Stimulated activated CD4-positive, alpha-beta T cell treated with anti-CD3 and anti-CD28 coated beads, Interleukin-15, amount 100 ng/mL, for 48 hours (primary cell): ENCODE measurements around the gene FGF2.
"Not testable (repeated sequence)": the region's sequence is repeated elsewhere in the genome, so short reads cannot be mapped to it uniquely, and the experiment has no call there.

Experiments used
- DNase-seq, 2 donors: peaks; one replicate each; pipeline ENCODE4 v3.0.0-alpha.2; 2020; ENCODE audit warnings: low read depth in 2 of 2

FGF2 gene

DNA sequence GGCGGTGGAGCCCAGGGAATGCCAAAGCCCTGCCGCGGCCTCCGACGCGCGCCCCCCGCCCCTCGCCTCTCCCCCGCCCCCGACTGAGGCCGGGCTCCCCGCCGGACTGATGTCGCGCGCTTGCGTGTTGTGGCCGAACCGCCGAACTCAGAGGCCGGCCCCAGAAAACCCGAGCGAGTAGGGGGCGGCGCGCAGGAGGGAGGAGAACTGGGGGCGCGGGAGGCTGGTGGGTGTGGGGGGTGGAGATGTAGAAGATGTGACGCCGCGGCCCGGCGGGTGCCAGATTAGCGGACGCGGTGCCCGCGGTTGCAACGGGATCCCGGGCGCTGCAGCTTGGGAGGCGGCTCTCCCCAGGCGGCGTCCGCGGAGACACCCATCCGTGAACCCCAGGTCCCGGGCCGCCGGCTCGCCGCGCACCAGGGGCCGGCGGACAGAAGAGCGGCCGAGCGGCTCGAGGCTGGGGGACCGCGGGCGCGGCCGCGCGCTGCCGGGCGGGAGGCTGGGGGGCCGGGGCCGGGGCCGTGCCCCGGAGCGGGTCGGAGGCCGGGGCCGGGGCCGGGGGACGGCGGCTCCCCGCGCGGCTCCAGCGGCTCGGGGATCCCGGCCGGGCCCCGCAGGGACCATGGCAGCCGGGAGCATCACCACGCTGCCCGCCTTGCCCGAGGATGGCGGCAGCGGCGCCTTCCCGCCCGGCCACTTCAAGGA is at the start of gene FGF2:
Gene FGF2 (plus strand): TSS at position 279 of the 705 bp plus-strand sequence. CDS start 344 bp downstream, at position 623.
- DNase-seq: no peak

DNA sequence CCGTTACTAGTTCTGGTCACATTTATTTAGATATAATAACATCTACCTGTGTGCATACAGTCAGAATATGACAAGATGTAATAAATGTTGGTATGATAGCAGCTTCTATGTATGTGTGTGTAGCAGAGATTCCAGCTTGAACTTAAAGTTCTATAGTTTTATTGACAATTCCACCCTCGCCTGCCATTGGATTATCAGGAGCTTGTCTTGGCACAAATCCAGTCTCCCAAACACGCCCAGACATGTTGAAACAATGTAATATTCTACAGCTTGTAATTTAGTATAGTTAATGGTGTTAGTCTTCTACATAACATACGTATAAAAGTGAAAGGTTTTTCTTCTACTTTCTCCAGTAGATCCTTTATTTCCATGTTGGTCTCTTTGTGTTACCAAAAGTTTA is 49.7 kb upstream of the FGF2 start:
- DNase-seq: no peak

DNA sequence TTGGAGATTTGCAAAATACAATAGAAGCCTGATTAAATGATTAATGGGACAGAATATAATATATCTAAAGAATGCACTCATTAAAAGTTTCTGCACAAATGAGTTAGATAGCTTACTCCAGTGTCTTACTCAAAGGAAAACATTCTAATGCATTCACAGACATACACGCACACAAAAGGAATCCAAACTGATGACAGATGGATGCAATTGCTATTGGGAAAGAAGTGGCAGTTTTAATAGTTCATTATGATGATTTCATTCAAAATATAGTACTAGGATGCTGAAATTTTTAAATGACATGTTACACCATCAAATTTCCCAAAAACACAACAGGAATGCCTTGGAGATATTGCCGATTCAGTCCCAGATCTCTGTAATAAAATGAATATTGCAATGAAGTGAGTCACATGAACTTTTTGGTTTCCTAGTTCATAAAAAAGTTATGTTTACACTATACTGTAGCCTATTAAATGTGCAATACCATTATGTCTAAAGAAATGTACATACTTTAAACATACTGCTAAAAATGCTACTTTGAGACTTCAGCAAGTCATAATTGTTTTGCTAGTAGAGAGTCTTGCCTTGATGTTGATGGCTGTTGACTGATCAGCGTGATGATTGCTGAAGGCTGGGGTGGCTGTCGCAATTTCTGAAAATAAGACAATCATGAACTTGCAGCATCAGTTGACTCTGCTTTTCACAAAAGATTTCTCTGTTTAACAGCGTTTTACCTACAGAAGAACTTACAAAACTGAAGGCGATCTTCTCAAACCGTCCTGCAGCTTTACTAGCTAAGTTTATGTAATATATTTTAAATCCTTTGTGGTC is 48.6 kb upstream of the FGF2 start:
- no peak for DNase-seq

DNA sequence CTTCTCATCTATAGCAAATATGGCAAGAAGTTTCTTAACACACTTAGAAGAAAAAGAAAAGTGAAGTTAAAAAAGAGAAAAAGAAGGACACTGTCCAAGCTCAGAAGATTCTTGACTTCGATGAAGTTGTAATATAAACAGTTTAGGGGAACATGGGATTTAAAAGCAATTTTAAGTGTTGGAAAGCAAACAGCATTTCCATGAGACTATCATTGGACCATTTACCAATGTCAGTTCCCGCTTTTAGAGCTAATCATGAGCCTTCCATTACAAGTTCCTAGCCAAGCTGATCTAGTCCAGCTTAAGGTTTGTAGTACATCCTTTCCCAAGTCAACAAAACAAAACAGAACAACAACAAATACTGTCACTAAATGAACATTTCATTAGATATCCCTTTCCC is 45.1 kb upstream of the FGF2 start:
- no peak for DNase-seq

DNA sequence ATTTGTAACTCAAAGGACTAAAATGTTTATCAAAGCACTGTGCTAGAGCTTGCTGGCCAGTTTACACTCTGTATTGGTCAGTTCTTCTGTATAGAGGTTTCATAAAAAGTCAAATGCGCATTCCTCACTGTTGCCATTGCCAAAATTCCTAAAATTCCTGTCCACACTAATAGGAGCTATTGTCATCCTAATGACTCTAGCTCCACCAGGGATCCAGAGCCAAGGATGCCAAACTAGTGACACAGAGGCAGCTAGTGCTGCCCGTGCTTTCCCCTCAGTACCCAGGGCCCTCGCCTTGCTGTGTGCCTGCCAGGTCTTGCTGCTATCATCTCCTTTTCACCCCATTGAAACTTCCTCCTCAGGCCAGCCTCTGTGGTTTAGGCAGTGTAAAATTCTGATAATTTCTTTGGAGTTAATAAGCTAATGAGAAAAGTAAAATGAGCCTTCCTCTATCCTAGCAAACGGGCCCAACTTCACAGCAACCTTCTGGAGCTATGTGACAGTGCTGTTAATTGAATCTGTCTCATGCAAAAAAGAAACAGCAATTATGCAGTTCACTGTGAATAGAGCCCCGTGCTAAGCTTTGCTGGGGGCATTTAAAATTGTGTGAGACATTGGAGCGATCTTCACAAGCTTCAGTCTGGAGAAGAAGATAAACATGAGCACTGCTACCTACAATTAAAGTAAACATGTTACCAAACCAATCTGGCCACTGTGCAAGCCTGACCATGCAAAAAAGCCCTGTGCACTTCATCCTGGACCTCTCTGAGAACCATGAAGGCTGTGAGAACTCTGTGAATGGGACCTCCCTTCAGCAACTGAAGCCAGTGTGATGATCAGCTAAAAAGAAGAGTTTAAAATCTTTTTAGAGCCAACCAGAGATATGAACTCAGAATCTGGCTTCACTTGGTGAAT is 43.1 kb upstream of the FGF2 start:
- no peak for DNase-seq

DNA sequence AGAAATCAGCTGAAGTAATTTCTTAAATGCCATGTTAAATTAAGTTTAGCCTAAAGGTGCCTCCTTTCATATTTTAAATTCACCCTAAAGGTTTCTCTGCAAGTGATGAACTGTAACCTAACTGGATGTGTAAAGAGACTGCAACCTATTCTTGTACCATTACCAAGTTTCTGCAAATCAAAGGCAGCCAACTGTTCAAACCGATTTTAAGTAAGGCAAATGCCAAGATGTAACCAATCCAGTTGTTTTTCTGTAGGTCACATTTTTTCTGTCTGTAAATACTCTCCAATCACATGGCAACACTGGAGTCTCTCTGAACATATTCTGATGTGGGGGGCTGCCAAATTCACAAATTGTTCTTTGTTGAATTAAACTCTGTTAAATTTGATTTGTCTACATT is 42.4 kb upstream of the FGF2 start:
- no peak for DNase-seq

DNA sequence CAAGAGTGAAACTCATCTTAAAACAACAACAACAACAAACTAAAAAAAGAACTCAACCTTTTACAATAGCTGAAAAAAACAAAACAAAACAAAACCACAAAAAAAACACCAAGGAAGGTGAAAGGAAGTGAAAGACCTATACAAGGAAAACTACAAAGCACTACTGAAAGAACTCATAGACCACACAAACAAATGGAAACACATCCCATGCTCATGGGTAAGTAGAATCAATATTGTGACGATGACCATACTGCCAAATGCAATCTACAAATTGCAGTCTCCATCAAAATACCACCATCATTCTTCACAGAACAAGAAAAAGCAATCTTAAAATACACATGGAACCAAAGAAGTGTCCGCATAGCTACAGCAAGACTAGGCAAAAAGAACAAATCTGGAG is 41.5 kb upstream of the FGF2 start:
- DNase-seq: no peak

DNA sequence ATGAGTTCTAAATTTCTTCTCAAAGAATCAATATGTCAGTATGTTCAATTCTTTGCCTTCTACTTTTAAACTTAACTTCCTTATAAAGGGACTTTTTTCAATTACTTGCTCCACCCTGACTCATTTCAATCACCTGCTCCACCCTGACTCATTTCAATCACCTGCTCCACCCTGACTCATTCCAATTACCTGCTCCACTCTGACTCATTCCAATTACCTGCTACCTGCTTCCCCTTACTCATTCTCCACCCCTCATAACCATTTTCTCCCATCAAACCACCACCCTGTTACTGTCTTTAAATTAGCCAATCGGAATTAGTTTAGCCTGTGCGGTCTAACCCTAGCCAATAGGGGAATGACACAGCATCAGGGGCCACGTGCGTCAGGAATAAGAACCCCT is 40.3 kb upstream of the FGF2 start:
- peak in 1 of 2 donors; percentile 4 for DNase-seq

DNA sequence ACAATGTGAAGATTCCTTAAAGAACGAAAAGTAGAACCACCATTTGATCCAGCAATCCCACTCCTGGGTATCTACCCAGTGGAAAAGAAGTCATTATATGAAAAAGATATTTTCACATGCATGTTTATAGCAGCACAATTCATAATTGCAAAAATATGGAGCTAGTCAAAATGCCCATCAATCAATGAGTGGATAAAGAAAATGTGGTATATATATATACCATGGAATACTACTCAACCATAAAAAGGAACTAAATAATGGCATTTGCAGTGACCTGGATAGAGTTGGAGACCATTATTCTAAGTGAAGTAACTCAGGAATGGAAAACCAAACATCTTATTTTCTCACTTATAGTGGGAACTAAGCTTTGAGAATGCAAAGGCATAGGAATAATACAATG is 39.7 kb upstream of the FGF2 start:
- not testable (repeated sequence) for DNase-seq

DNA sequence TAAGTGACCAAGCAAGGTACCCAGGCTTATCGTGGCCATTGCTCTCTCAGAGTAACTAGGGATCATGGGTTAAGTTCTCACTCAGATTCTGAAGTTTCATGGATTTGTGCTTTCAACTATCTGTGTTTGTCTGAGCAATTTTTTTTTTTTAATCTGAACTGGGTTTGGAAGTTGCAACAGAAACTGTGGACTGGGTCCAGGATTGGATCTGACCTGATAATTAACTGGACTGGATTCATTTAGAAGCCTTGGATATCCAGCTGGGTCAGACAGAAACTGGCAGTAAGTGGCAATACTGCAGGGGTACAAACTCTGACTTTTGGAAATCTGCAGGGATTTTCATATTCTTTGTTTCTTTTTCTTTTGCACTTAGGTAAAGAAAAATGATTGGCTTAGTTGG is 38.7 kb upstream of the FGF2 start:
- DNase-seq: no peak

DNA sequence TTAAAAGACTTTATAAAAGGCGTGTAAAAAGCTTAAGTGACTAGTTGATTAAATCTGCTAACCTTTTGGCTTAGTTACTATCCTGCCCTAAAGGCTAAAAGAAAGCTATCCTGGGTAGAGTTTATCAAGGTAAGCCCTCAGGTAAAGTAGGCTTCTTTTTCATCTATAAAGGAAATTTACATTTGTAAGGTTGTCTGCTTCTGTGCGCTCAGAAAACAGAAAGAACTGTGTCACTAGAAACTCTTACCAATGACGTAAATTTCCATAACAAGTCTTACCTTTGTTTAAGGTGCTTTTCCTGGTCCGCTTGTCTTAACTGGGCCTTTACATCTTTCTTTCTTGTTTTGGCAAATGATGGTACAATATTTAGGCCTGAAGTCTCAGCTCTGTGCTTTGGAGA is 37.7 kb upstream of the FGF2 start:
- no peak for DNase-seq

DNA sequence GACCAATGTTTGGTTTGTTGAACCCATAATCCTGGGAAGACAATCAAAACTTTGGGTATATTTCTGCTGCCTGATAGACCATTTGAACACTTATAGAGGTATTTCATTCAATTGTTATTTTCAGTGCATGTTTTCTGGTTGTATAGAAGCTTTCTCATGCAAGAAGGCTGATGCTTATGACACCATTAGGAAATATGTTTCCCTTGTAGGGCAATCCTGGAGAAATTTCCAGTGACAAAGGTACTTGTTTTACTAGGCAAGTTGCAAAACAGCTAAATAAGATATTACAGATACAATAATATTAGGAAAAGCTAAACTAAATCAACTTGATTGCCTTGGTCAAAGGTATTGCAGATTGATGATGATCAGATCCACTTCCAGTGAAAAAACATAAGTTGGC is 32.8 kb upstream of the FGF2 start:
- no peak for DNase-seq

DNA sequence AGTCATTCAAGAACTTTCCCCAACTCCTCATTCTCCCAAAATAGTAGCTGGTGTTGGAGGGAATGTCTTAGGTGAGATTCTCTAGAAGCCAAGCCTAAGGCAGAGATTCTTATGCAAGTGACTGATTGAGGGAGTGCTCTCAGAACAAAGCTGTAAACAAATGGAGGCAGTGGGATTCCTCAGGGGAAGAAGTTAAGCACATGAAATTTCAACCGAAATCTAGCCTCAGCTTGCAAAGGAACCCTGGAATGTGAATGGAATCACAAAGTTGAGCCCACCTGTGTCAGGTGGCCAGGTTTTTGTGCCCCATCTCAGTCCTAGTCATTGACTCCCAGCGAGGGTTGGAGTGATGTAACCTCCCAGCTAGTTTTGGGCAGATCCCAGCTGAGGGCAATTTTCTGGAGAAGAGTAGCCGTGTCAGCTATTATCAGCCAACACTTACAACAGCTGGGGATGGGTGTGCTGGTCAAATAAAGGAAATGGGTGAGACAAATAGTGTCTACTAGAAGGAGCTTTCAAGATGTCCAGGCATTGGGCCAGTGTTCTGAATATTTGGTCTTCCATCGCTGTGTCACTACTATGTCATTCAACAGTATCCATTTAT is 29.7 kb upstream of the FGF2 start:
- DNase-seq: no peak

DNA sequence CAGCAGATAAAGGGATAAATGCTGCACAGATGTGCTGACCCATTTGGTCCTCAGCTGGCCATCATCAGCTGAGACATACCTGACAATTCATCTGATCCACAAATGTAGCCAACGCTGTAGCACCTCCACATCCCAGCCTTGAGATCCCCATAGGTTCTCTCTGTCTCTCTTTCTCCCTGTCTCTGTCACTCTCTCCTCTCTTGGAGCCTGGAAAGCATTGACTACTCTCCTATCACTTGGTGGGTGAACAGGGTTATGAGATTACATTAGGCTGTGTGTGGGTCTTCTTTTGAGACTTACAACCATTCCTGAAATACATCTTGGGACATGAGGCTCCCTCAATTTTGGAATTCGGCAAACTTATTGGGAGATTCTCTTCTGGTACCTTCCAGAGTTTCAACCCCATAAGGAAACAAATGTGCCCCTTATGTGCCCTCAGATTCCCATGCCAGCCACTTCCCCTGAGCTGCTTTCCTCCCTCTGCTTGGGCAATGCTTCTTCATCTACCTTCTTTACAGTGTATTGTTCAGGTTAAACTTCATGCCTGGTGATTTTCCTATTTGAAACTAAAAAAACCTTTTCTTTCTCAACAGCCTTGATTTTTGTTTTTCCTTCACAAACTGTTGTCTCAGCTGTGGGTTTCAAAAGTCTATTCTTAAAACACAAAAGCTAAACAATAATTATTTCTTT is 29.1 kb upstream of the FGF2 start:
- no peak for DNase-seq

DNA sequence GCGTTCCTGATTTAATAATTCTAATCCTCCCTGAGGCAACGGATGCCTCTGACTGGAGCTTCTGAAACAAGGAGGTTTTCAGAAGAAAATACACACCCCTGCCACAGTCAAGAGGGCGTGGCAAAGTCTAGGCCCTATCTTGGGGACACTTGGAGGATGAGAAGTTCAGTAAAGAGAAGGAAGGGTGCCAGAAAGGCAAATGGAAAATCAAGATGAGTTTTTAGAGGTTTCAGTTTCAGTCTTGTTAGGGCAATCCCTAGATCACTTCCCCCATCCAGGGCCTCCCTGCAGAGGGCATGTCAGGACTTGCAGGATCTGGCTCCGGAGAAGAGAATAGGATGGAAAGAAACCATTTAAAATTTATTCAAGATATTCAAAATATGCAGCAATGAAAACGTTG is 28.5 kb upstream of the FGF2 start:
- no peak for DNase-seq

DNA sequence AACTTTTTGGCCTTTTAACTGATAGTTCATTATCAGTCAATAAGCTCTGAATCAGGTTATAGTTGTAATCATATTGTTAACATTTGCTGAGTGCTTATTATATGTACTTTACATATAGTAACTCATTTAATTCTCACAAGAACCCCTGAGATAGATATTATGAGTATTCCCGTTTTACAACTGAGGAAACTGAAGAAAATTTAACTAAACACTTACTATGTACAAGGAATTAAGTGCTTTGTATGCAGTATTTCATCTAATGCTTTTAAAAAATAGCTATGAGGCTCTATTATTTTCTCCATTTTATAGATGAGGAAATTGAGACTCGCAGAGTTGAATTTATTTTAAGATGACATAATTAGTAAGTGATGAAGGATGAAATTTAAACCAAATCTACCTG is 27.7 kb upstream of the FGF2 start:
- DNase-seq: no peak

DNA sequence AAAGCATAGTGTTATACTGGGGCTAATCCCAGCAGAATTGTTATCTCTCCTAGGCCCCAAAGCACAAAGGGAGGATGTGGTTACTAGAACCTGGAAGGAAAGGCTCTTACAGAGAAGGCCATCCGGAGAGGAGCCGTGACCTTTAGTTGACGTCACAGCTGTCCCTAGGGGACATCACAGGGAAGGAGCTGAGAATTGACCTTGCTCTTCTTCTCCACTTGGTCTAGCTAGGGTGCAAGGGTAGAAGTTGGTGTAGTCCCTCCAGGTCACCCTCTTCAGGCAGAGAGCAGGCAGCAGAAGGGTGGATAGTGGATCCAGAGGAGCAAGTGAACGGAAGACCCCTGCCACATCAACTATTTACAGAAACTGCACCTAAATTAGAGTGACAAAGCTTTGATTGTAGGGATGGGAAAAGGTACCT is 22.8 kb upstream of the FGF2 start:
- no peak for DNase-seq

DNA sequence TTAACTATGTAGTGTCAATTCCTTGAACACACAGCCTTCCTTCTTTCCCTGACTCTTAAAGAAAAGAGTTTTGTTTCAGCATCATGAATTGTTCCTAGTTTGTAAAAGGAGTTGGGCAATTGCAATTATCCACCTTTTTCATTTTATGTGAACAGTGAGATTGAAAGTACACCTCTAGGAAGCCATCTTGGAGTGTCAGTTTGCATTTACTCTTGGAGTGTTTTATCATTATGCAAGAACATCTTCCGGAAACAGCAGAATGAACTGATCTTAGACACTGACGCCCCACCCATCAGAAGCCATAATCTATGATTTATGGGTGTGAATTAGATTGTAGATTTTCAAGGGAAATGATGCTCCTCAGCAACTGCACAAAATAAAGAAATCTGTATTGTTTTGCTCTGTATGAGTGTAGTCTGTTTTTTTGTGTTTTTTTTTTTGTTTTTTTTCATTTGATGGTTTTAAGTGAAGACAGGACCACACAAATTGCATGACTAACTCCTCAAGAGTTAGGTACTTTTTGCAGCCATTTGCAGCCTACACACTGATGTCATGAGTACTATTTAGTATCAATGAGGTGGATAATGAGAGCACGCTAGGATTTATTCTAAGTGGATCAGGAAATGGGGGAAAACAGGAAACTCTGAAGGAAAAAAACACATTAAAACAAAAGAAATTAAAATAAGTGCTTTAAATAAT is 19.5 kb upstream of the FGF2 start:
- DNase-seq: no peak

DNA sequence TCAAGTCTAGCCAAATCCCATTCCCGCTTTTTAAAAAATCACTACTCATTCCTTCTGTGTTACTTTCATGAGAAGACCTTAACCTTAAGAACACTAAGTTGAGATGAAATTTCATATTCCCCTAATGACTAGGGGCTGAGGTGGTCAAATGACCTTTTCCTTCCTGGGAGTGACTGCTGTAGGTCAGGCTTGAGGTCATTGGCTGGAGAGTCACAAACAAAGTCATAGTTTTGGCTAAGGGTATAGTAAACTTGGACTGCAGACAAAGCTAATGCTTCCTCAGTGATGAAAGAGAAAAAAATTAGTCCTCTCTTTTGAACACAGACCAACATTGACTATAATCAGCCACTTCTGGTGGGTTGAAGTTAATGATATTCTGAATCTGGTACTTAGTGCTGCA is 16.0 kb upstream of the FGF2 start:
- no peak for DNase-seq

DNA sequence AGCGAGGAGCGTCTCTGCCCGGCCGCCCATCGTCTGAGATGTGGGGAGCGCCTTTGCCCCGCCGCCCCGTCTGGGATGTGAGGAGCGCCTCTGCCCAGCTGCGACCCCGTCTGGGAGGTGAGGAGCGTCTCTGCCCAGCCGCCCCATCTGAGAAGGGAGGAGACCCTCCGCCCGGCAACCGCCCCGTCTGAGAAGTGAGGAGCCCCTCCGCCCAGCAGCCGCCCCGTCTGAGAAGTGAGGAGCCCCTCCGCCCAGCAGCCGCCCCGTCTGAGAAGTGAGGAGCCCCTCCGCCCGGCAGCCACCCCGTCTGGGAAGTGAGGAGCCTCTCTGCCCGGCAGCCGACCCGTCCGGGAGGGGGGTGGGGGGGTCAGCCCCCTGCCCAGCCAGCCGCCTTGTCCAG is 14.8 kb upstream of the FGF2 start:
- not testable (repeated sequence) for DNase-seq

DNA sequence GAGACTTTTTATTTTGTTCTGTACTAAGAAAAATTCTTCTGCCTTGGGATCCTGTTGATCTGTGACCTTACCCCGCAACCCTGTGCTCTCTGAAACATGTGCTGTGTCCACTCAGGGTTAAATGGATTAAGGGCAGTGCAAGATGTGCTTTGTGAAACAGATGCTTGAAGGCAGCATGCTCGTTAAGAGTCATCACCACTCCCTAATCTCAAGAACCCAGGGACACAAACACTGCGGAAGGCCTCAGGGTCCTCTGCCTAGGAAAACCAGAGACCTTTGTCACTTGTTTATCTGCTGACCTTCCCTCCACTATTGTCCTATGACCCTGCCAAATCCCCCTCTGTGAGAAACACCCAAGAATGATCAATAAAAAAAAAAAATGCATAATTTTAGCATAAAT is 13.8 kb upstream of the FGF2 start:
- DNase-seq: not testable (repeated sequence)
